Activated T-helper 1 cell treated with anti-CD3 and anti-CD28 coated beads, Interleukin-12 subunit alpha, Interleukin-12 subunit beta, Interleukin-2, Interleukin-4 antibody, amounts not matched to agents 30 ng/mL and 10 ng/mL and 1 ng/mL, durations not matched to agents 14 hours and 24 hours and 36 hours (primary cell): Measurements from ENCODE around the gene GSAP. TPM values are rescaled to one million over a fixed set of nuclear protein-coding genes. Genes with fewer than 3 reads are reported as not detected.
"Not testable (repeated sequence)": the region's sequence is repeated elsewhere in the genome, so short reads cannot be mapped to it uniquely, and the experiment has no call there.

Source experiments
- DNase-seq: peaks from one replicate; pipeline ENCODE4 v3.0.0; 2021; ENCODE audit warnings: low spot score
- H3K27ac Mint-ChIP-seq: one replicate; pipeline ENCODE4 v1.8.0; 2021; ENCODE audit warnings: mild to moderate bottlenecking, mixed read lengths
- H3K27me3 Mint-ChIP-seq: one replicate; pipeline ENCODE4 v1.8.0; 2022; ENCODE audit warnings: mild to moderate bottlenecking, moderate library complexity, mixed read lengths; ENCODE audit not compliant: insufficient read depth
- H3K36me3 Mint-ChIP-seq: one replicate; pipeline ENCODE4 v1.8.0; 2021; ENCODE audit warnings: low read depth, mixed read lengths
- H3K4me1 Mint-ChIP-seq: one replicate; pipeline ENCODE4 v1.8.0; 2021; ENCODE audit warnings: low read depth, mixed read lengths
- H3K4me3 Mint-ChIP-seq: one replicate; pipeline ENCODE4 v1.8.0; 2021; ENCODE audit warnings: mild to moderate bottlenecking, moderate library complexity, mixed read lengths
- H3K9me3 Mint-ChIP-seq: one replicate; pipeline ENCODE4 v1.8.0; 2021; ENCODE audit warnings: mixed read lengths
- intact Hi-C: fragments of 100-400 bp; cut with micrococcal nuclease; formaldehyde crosslinking; loops from one replicate; pipeline ENCODE4 v1.15.1; 2024
- total RNA-seq: library from RNA; stranded (reverse); gene quantifications from 2 replicates; pipeline ENCODE4 v1.2.3, GENCODE V29; 2022

Gene GSAP
- total RNA-seq, 1 donor from 2014 or later = 1.3 TPM

- Mint-ChIP-seq H3K36me3 (no peaks in the 10 kb centered on the region), H3K4me3 (no peak overlapping the region), H3K9me3 (no peaks in the 10 kb centered on the region), H3K4me1 (no peaks in the 10 kb centered on the region), H3K27ac (no peak overlapping the region), H3K27me3 (no peaks in the 10 kb centered on the region)
- DNase-seq = no peak
- intact Hi-C loops = no loop called here
Observed at GRCh38 chr7:77454802-77455201, 38.7 kb upstream of the GSAP start.

- H3K4me3 Mint-ChIP-seq = no peak overlapping the region
- no peaks in the 10 kb centered on the region for H3K36me3 Mint-ChIP-seq
- no peaks in the 10 kb centered on the region for H3K4me1 Mint-ChIP-seq
- no peak for DNase-seq
- no peaks in the 10 kb centered on the region for H3K9me3 Mint-ChIP-seq
- intact Hi-C loops = no loop called here
- H3K27ac Mint-ChIP-seq = no peak overlapping the region
- no peaks in the 10 kb centered on the region for H3K27me3 Mint-ChIP-seq
Observed at GRCh38 chr7:77453531-77453930, 37.4 kb upstream of the GSAP start.

DNA sequence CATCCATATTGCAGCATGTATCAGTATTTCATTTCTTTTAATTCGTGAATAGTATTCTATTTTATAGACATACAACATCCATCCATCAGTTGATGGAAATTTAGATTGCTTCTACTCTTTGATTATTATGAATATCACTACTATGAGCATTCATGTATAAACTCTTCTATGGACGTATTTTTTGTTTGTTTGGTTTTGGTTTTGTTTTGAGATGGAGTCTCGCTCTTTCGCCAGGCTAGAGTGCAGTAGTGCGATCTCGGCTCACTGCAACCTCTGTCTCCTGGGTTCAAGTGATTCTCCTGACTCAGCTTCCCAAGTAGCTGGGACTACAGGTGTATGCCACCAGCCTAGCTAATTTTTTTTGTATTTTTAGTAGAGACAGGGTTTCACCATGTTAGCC lies 35.8 kb upstream of the GSAP start:
- H3K27ac Mint-ChIP-seq = not testable (repeated sequence)

DNA sequence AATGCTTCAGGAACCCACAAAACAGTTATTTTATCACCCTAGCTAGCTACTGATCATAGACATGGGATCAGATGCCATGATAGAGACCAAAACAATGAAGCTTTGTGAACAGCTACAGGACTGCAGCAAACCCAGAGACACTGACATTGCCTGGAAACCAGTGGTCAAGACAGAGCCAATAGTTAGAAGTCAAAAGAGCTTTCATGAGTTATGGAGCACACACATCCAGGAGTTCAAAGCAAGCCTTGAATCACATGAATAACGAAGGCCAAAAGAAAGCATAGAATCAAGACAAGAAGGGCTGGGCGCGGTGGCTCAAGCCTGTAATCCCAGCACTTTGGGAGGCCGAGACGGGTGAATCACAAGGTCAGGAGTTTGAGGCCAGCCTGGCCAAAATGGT lies 34.5 kb upstream of the GSAP start:
- Mint-ChIP-seq H3K36me3 (no peaks in the 10 kb centered on the region), H3K4me1 (peaks cover 4% of the 10 kb centered on the region), H3K27me3 (no peaks in the 10 kb centered on the region), H3K27ac (no peak overlapping the region), H3K4me3 (no peak overlapping the region), H3K9me3 (no peaks in the 10 kb centered on the region)
- DNase-seq = no peak
- intact Hi-C loops = no loop called here

More for the DNA sequence above, 35.8 kb upstream of the GSAP start:
- DNase-seq, H3K9me3 Mint-ChIP-seq, H3K4me1 Mint-ChIP-seq, intact Hi-C loops, H3K36me3 Mint-ChIP-seq, H3K4me3 Mint-ChIP-seq, H3K27me3 Mint-ChIP-seq: not testable (repeated sequence)

DNA sequence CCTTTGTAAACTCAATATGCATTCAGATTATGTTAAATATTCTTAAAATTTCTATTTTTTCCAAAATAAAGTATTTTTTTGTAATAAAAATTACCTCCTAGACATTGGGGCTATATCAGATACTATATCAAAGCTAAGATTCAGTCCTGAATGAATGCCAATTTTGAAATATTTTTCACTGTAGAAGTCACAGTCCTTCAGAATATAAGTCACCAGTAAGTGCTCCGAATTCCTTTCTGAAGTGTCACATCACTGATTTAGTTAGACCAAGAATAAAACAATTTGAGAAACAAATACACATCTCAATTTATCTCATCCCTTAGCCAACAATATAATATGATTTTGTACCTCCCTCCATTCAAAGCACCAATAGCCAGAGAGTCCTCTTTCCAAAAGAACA lies 33.9 kb upstream of the GSAP start:
- Mint-ChIP-seq H3K9me3 (no peaks in the 10 kb centered on the region), H3K36me3 (no peaks in the 10 kb centered on the region), H3K4me3 (no peak overlapping the region), H3K27me3 (no peaks in the 10 kb centered on the region), H3K4me1 (peaks cover 4% of the 10 kb centered on the region), H3K27ac (no peak overlapping the region)
- intact Hi-C loops = no loop called here
- DNase-seq = no peak

DNA sequence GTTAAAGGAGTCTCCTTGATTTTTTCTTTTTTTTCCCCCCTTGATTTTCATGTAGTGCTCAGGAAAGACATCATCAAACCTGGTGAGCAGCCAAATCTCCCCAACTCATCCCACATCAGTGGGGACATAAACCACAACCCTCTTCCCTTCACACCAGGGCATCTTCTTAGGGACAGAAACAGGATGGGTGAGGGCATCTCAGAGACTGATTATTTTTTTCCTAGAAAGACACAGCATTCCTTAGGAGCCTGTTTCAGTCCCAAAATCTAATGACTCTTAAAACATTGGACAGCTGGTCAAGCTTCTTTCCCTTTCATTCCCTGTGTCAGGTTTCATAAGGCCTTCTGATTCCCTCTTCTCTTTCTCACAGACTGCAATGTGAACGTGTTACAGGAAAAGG lies 31.5 kb upstream of the GSAP start:
- intact Hi-C loops = no loop called here
- peaks cover 4% of the 10 kb centered on the region for H3K4me1 Mint-ChIP-seq
- no peak for DNase-seq
- no peaks in the 10 kb centered on the region for H3K27me3 Mint-ChIP-seq
- no peak overlapping the region for H3K27ac Mint-ChIP-seq
- no peaks in the 10 kb centered on the region for H3K36me3 Mint-ChIP-seq
- no peak overlapping the region for H3K4me3 Mint-ChIP-seq
- no peaks in the 10 kb centered on the region for H3K9me3 Mint-ChIP-seq

DNA sequence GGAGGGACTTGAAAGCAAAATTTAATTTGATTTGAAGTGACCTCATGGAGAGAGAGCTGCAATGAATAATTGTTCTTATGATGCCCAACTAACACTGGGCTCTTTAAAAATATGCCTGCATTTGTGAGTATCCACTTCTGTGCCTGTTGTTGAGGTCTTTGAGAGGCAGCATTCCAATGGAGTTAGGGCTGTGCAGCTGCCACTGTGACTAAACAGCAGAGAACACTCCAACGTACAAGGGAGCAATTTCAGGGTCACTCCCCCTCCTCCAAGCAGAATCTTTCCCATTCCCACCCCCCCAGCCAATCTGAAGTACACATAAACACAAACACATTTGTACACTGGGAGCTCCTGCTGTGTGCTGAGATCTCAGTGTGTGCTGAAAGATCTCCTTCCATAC lies 28.0 kb upstream of the GSAP start:
- intact Hi-C loops = no loop called here
- Mint-ChIP-seq H3K4me3 (no peak overlapping the region), H3K27me3 (no peaks in the 10 kb centered on the region), H3K9me3 (no peaks in the 10 kb centered on the region), H3K27ac (no peak overlapping the region), H3K36me3 (no peaks in the 10 kb centered on the region), H3K4me1 (peaks cover 4% of the 10 kb centered on the region)
- DNase-seq = no peak

- no peak overlapping the region for H3K4me3 Mint-ChIP-seq
- no peaks in the 10 kb centered on the region for H3K9me3 Mint-ChIP-seq
- H3K36me3 Mint-ChIP-seq = no peaks in the 10 kb centered on the region
- no peak overlapping the region for H3K27ac Mint-ChIP-seq
- intact Hi-C loops = no loop called here
- H3K27me3 Mint-ChIP-seq = peaks cover 5% of the 10 kb centered on the region
- DNase-seq = no peak
- peaks cover 4% of the 10 kb centered on the region for H3K4me1 Mint-ChIP-seq
Observed at GRCh38 chr7:77443042-77443441, 26.9 kb upstream of the GSAP start.

DNA sequence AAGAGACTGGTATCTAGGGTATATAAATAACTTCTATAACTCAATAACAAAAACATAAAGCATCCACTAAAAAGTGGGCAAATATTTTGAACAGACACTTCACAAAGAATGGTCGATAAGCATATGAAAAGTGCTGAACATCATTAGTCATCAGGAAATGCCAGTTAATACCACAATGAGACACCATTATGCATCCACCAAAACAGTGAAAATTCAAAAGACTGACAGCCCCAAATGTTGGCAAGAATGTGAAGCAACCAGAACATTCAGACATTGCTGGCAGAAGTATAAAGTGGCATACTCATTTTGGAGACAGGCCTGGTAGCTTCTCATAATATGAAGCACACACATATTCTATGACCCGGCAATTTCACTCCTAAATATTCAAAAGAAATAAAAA lies 26.5 kb upstream of the GSAP start:
- H3K36me3 Mint-ChIP-seq = no peaks in the 10 kb centered on the region
- H3K9me3 Mint-ChIP-seq = no peaks in the 10 kb centered on the region
- no peak for DNase-seq
- H3K4me1 Mint-ChIP-seq = peaks cover 3% of the 10 kb centered on the region
- intact Hi-C loops = no loop called here
- H3K27me3 Mint-ChIP-seq = peaks cover 5% of the 10 kb centered on the region
- H3K4me3 Mint-ChIP-seq = no peak overlapping the region
- no peak overlapping the region for H3K27ac Mint-ChIP-seq

GRCh38 chr7:77441046-77441445 lies 24.9 kb upstream of the GSAP start:
- Mint-ChIP-seq H3K4me1 (no peaks in the 10 kb centered on the region), H3K36me3 (no peaks in the 10 kb centered on the region)
- intact Hi-C loops = no loop called here

GRCh38 chr7:77439572-77439971 lies 23.4 kb upstream of the GSAP start:
- no peaks in the 10 kb centered on the region for H3K36me3 Mint-ChIP-seq
- no peak overlapping the region for H3K4me3 Mint-ChIP-seq
- no peaks in the 10 kb centered on the region for H3K9me3 Mint-ChIP-seq
- intact Hi-C loops = no loop called here
- no peak overlapping the region for H3K27ac Mint-ChIP-seq
- no peaks in the 10 kb centered on the region for H3K4me1 Mint-ChIP-seq
- DNase-seq = no peak
- peaks cover 5% of the 10 kb centered on the region for H3K27me3 Mint-ChIP-seq

More at GRCh38 chr7:77441046-77441445, 24.9 kb upstream of the GSAP start:
- Mint-ChIP-seq H3K4me3 (no peak overlapping the region), H3K27me3 (peaks cover 5% of the 10 kb centered on the region), H3K27ac (no peak overlapping the region), H3K9me3 (no peaks in the 10 kb centered on the region)
- no peak for DNase-seq

- Mint-ChIP-seq H3K9me3 (no peaks in the 10 kb centered on the region), H3K4me1 (no peaks in the 10 kb centered on the region), H3K36me3 (no peaks in the 10 kb centered on the region), H3K27me3 (peaks cover 7% of the 10 kb centered on the region), H3K27ac (no peak overlapping the region), H3K4me3 (no peak overlapping the region)
- DNase-seq = no peak
- intact Hi-C loops = no loop called here
Observed at GRCh38 chr7:77438131-77438530, 22.0 kb upstream of the GSAP start.

- no peak for DNase-seq
- Mint-ChIP-seq H3K4me1 (peaks cover 6% of the 10 kb centered on the region), H3K36me3 (no peaks in the 10 kb centered on the region), H3K4me3 (no peak overlapping the region), H3K9me3 (no peaks in the 10 kb centered on the region), H3K27ac (no peak overlapping the region), H3K27me3 (peaks cover 7% of the 10 kb centered on the region)
- intact Hi-C loops = no loop called here
Observed at GRCh38 chr7:77434570-77435275, 18.6 kb upstream of the GSAP start.

- Mint-ChIP-seq H3K4me3 (no peak overlapping the region), H3K4me1 (peaks cover 14% of the 10 kb centered on the region), H3K9me3 (no peaks in the 10 kb centered on the region), H3K36me3 (no peaks in the 10 kb centered on the region), H3K27me3 (peaks cover 7% of the 10 kb centered on the region), H3K27ac (no peak overlapping the region)
- intact Hi-C loops = no loop called here
- no peak for DNase-seq
Observed at GRCh38 chr7:77433901-77434300, 17.8 kb upstream of the GSAP start.
